ENCODE results near the gene TNFRSF8.

GRCh38 chr1:12188115-12188514, 125.0 kb downstream of the TNFRSF8 start:
- TF ChIP-seq RAD21 (IDR thresholded peaks at IDR 0.05; ENCODE audit: low read length), result no peak
- no peak for TF ChIP-seq CTCF (IDR thresholded peaks at IDR 0.05)
- TF ChIP-seq NRF1 (IDR thresholded peaks at IDR 0.05; ENCODE audit: low read depth, low read length), result no peak
- TF ChIP-seq POLR2AphosphoS5 (IDR thresholded peaks at IDR 0.05; ENCODE audit: low read depth, low read length), result no peak
- TF ChIP-seq NFIC (IDR thresholded peaks at IDR 0.05; ENCODE audit: borderline replicate concordance), result no peak
- TF ChIP-seq, protein P1, sequence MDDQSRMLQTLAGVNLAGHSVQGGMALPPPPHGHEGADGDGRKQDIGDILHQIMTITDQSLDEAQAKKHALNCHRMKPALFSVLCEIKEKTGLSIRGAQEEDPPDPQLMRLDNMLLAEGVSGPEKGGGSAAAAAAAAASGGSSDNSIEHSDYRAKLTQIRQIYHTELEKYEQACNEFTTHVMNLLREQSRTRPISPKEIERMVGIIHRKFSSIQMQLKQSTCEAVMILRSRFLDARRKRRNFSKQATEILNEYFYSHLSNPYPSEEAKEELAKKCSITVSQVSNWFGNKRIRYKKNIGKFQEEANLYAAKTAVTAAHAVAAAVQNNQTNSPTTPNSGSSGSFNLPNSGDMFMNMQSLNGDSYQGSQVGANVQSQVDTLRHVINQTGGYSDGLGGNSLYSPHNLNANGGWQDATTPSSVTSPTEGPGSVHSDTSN (IDR thresholded peaks at IDR 0.05), result no peak
- TF ChIP-seq, protein P2, sequence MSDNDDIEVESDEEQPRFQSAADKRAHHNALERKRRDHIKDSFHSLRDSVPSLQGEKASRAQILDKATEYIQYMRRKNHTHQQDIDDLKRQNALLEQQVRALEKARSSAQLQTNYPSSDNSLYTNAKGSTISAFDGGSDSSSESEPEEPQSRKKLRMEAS (IDR thresholded peaks at IDR 0.05; ENCODE audit: low read depth), result no peak
- no peak for TF ChIP-seq TEAD4 (IDR thresholded peaks at IDR 0.05; ENCODE audit: borderline replicate concordance, insufficient read depth)
- no peak for TF ChIP-seq CHD2 (IDR thresholded peaks at IDR 0.05; ENCODE audit: low read length, partially characterized antibody)
- TF ChIP-seq MXI1 (IDR thresholded peaks at IDR 0.05; ENCODE audit: low read depth, low read length), result no peak
- no peak for TF ChIP-seq IRF3 (IDR thresholded peaks at IDR 0.05; ENCODE audit: low read depth, low read length)
- no peak for TF ChIP-seq FOXJ3 (CRISPR knock-in tag; IDR thresholded peaks at IDR 0.05)
- TF ChIP-seq, protein P3, sequence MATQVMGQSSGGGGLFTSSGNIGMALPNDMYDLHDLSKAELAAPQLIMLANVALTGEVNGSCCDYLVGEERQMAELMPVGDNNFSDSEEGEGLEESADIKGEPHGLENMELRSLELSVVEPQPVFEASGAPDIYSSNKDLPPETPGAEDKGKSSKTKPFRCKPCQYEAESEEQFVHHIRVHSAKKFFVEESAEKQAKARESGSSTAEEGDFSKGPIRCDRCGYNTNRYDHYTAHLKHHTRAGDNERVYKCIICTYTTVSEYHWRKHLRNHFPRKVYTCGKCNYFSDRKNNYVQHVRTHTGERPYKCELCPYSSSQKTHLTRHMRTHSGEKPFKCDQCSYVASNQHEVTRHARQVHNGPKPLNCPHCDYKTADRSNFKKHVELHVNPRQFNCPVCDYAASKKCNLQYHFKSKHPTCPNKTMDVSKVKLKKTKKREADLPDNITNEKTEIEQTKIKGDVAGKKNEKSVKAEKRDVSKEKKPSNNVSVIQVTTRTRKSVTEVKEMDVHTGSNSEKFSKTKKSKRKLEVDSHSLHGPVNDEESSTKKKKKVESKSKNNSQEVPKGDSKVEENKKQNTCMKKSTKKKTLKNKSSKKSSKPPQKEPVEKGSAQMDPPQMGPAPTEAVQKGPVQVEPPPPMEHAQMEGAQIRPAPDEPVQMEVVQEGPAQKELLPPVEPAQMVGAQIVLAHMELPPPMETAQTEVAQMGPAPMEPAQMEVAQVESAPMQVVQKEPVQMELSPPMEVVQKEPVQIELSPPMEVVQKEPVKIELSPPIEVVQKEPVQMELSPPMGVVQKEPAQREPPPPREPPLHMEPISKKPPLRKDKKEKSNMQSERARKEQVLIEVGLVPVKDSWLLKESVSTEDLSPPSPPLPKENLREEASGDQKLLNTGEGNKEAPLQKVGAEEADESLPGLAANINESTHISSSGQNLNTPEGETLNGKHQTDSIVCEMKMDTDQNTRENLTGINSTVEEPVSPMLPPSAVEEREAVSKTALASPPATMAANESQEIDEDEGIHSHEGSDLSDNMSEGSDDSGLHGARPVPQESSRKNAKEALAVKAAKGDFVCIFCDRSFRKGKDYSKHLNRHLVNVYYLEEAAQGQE (IDR thresholded peaks at IDR 0.05; ENCODE audit: low read depth, low read length), result no peak
